ENCODE results near the gene KRT31. TPM values are rescaled to one million over a fixed set of nuclear protein-coding genes. Genes with fewer than 3 reads are reported as not detected.

Gene KRT31
- total and polyA plus RNA-seq, 2 of the 8 experiments (the other 6 are each of a cell fraction or from before 2014, with no cell fraction given), result not detected

DNA sequence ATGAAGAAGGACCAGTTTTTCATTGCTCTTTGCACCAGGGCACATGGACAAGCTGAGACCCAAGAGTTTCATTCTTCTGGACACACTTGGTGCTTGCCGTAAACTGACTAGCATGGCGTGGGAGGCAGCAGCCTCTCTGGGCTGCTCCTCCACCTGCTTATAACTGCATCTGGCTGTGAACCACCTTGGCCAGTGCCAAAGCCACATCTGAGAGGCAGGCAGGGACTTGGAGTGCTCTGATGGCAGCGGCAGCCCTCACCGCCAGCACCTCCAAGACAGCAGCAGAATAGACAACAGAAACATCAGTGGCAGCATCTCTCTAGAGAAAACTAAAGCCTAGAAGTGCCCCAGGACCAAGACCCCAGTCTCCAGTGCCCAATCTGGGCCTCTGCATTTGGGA is 22.3 kb upstream of the KRT31 start (continued):
- TF ChIP-seq, protein P1, sequence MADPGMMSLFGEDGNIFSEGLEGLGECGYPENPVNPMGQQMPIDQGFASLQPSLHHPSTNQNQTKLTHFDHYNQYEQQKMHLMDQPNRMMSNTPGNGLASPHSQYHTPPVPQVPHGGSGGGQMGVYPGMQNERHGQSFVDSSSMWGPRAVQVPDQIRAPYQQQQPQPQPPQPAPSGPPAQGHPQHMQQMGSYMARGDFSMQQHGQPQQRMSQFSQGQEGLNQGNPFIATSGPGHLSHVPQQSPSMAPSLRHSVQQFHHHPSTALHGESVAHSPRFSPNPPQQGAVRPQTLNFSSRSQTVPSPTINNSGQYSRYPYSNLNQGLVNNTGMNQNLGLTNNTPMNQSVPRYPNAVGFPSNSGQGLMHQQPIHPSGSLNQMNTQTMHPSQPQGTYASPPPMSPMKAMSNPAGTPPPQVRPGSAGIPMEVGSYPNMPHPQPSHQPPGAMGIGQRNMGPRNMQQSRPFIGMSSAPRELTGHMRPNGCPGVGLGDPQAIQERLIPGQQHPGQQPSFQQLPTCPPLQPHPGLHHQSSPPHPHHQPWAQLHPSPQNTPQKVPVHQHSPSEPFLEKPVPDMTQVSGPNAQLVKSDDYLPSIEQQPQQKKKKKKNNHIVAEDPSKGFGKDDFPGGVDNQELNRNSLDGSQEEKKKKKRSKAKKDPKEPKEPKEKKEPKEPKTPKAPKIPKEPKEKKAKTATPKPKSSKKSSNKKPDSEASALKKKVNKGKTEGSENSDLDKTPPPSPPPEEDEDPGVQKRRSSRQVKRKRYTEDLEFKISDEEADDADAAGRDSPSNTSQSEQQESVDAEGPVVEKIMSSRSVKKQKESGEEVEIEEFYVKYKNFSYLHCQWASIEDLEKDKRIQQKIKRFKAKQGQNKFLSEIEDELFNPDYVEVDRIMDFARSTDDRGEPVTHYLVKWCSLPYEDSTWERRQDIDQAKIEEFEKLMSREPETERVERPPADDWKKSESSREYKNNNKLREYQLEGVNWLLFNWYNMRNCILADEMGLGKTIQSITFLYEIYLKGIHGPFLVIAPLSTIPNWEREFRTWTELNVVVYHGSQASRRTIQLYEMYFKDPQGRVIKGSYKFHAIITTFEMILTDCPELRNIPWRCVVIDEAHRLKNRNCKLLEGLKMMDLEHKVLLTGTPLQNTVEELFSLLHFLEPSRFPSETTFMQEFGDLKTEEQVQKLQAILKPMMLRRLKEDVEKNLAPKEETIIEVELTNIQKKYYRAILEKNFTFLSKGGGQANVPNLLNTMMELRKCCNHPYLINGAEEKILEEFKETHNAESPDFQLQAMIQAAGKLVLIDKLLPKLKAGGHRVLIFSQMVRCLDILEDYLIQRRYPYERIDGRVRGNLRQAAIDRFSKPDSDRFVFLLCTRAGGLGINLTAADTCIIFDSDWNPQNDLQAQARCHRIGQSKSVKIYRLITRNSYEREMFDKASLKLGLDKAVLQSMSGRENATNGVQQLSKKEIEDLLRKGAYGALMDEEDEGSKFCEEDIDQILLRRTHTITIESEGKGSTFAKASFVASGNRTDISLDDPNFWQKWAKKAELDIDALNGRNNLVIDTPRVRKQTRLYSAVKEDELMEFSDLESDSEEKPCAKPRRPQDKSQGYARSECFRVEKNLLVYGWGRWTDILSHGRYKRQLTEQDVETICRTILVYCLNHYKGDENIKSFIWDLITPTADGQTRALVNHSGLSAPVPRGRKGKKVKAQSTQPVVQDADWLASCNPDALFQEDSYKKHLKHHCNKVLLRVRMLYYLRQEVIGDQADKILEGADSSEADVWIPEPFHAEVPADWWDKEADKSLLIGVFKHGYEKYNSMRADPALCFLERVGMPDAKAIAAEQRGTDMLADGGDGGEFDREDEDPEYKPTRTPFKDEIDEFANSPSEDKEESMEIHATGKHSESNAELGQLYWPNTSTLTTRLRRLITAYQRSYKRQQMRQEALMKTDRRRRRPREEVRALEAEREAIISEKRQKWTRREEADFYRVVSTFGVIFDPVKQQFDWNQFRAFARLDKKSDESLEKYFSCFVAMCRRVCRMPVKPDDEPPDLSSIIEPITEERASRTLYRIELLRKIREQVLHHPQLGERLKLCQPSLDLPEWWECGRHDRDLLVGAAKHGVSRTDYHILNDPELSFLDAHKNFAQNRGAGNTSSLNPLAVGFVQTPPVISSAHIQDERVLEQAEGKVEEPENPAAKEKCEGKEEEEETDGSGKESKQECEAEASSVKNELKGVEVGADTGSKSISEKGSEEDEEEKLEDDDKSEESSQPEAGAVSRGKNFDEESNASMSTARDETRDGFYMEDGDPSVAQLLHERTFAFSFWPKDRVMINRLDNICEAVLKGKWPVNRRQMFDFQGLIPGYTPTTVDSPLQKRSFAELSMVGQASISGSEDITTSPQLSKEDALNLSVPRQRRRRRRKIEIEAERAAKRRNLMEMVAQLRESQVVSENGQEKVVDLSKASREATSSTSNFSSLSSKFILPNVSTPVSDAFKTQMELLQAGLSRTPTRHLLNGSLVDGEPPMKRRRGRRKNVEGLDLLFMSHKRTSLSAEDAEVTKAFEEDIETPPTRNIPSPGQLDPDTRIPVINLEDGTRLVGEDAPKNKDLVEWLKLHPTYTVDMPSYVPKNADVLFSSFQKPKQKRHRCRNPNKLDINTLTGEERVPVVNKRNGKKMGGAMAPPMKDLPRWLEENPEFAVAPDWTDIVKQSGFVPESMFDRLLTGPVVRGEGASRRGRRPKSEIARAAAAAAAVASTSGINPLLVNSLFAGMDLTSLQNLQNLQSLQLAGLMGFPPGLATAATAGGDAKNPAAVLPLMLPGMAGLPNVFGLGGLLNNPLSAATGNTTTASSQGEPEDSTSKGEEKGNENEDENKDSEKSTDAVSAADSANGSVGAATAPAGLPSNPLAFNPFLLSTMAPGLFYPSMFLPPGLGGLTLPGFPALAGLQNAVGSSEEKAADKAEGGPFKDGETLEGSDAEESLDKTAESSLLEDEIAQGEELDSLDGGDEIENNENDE (IDR thresholded peaks at IDR 0.05; ENCODE audit: insufficient replicate concordance, low read length), result no peak
- TF ChIP-seq GABPA (IDR thresholded peaks at IDR 0.05; ENCODE audit: borderline replicate concordance, insufficient read depth, low read length), result no peak
- no peak for TF ChIP-seq BRCA1 (IDR thresholded peaks at IDR 0.05; ENCODE audit: low read depth, low read length)
- no peak for TF ChIP-seq SUZ12 (IDR thresholded peaks at IDR 0.05; ENCODE audit: low read length)
- no peak for TF ChIP-seq SP4 (IDR thresholded peaks at IDR 0.05; ENCODE audit: low read length)
- TF ChIP-seq SRF (IDR thresholded peaks at IDR 0.05; ENCODE audit: low read depth, low read length), result no peak
- no peak for TF ChIP-seq RXRA (IDR thresholded peaks at IDR 0.05; ENCODE audit: insufficient read depth, low read depth, low read length)
- TF ChIP-seq, protein P2, sequence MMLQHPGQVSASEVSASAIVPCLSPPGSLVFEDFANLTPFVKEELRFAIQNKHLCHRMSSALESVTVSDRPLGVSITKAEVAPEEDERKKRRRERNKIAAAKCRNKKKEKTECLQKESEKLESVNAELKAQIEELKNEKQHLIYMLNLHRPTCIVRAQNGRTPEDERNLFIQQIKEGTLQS (IDR thresholded peaks at IDR 0.05; ENCODE audit: insufficient read depth, low read depth, low read length), result no peak
- no peak for TF ChIP-seq TAF1 (IDR thresholded peaks at IDR 0.05; ENCODE audit: low read depth, low read length)
- no peak for TF ChIP-seq E2F6 (IDR thresholded peaks at IDR 0.05)
- TF ChIP-seq POLR2AphosphoS5 (IDR thresholded peaks at IDR 0.05; ENCODE audit: low read depth, low read length), result no peak
